ENCODE results near the gene OR6K6. TPM values are rescaled to one million over a fixed set of nuclear protein-coding genes. Genes with fewer than 3 reads are reported as not detected.

OR6K6 gene
- total RNA-seq, 2 experiments from 2014 or later = not detected

GRCh38 chr1:158752155-158752712 lies 2.3 kb upstream of the OR6K6 start:
- H3K4me1 Mint-ChIP-seq = no peaks in the 10 kb centered on the region
- ATAC-seq (ENCODE audit: low read depth) (no peak), DNase-seq (no peak)
- POLR2A ChIA-PET = no interaction called here
- H3K9me3 Mint-ChIP-seq = no peaks in the 10 kb centered on the region
- H3K27me3 Mint-ChIP-seq = no peaks in the 10 kb centered on the region
- H3K27ac Mint-ChIP-seq = no peak overlapping the region
- no peak overlapping the region for H3K4me3 Mint-ChIP-seq
- no peaks in the 10 kb centered on the region for H3K36me3 Mint-ChIP-seq

- POLR2A ChIA-PET = no interaction called here
- H3K27ac Mint-ChIP-seq = no peak within 1 kb of the TSS
- H3K4me1 Mint-ChIP-seq = no peaks in the 10 kb centered on the region
- DNase-seq (no peak), ATAC-seq (ENCODE audit: low read depth) (no peak)
- no peaks in the 10 kb centered on the region for H3K9me3 Mint-ChIP-seq
- no peaks in the 10 kb centered on the region for H3K36me3 Mint-ChIP-seq
- peaks cover 7% of the 10 kb centered on the region for H3K27me3 Mint-ChIP-seq
- no peak within 1 kb of the TSS for H3K4me3 Mint-ChIP-seq
These were observed 17.7 kb downstream of the OR6K6 start, which contains the start of gene OR6N1 for GRCh38 chr1:158771950-158772866. Gene OR6N1, minus strand, starts transcription at chr1:158772195. Its CDS starts 5,513 bp downstream, at chr1:158766682.

GRCh38 chr1:158781104-158781503 lies 26.6 kb downstream of the OR6K6 start, which contains the start of gene OR6N2:
Gene OR6N2, minus strand, starts transcription at chr1:158781204. Its CDS starts 3,569 bp downstream, at chr1:158777635.
- POLR2A ChIA-PET = no interaction called here
- Mint-ChIP-seq H3K36me3 (no peaks in the 10 kb centered on the region), H3K4me3 (no peak within 1 kb of the TSS), H3K27ac (no peak within 1 kb of the TSS), H3K9me3 (no peaks in the 10 kb centered on the region), H3K4me1 (no peaks in the 10 kb centered on the region), H3K27me3 (peaks cover 7% of the 10 kb centered on the region)
- ATAC-seq (ENCODE audit: low read depth) (no peak), DNase-seq (no peak)

- POLR2A ChIA-PET = no interaction called here
- Mint-ChIP-seq H3K4me3 (no peak overlapping the region), H3K27me3 (peaks cover 23% of the 10 kb centered on the region), H3K9me3 (no peaks in the 10 kb centered on the region), H3K36me3 (no peaks in the 10 kb centered on the region), H3K4me1 (no peaks in the 10 kb centered on the region), H3K27ac (no peak overlapping the region)
- DNase-seq (no peak), ATAC-seq (ENCODE audit: low read depth) (no peak)
These were observed 39.1 kb downstream of the OR6K6 start for GRCh38 chr1:158793604-158794003.

- no peak overlapping the region for H3K4me3 Mint-ChIP-seq
- H3K36me3 Mint-ChIP-seq = no peaks in the 10 kb centered on the region
- H3K27me3 Mint-ChIP-seq = peaks cover 23% of the 10 kb centered on the region
- DNase-seq = no peak
- POLR2A ChIA-PET = no interaction called here
- no peaks in the 10 kb centered on the region for H3K9me3 Mint-ChIP-seq
- no peak overlapping the region for H3K27ac Mint-ChIP-seq
- no peak for ATAC-seq (ENCODE audit: low read depth)
- H3K4me1 Mint-ChIP-seq = no peaks in the 10 kb centered on the region
These were observed 39.7 kb downstream of the OR6K6 start for GRCh38 chr1:158794247-158794646.

GRCh38 chr1:158798531-158798930 lies 44.0 kb downstream of the OR6K6 start:
- no peak overlapping the region for H3K4me3 Mint-ChIP-seq
- no peaks in the 10 kb centered on the region for H3K9me3 Mint-ChIP-seq

GRCh38 chr1:158799689-158800088 lies 45.2 kb downstream of the OR6K6 start:
- POLR2A ChIA-PET = no interaction called here
- no peaks in the 10 kb centered on the region for H3K36me3 Mint-ChIP-seq
- DNase-seq (no peak), ATAC-seq (ENCODE audit: low read depth) (no peak)
- H3K4me3 Mint-ChIP-seq = no peak overlapping the region
- no peaks in the 10 kb centered on the region for H3K9me3 Mint-ChIP-seq
- H3K27ac Mint-ChIP-seq = no peak overlapping the region
- no peaks in the 10 kb centered on the region for H3K4me1 Mint-ChIP-seq
- H3K27me3 Mint-ChIP-seq = peaks cover 23% of the 10 kb centered on the region

More at GRCh38 chr1:158798531-158798930, 44.0 kb downstream of the OR6K6 start:
- ATAC-seq (ENCODE audit: low read depth) = no peak
- H3K4me1 Mint-ChIP-seq = no peaks in the 10 kb centered on the region
- no peak for DNase-seq
- POLR2A ChIA-PET = no interaction called here
- H3K36me3 Mint-ChIP-seq = no peaks in the 10 kb centered on the region
- H3K27me3 Mint-ChIP-seq = peaks cover 29% of the 10 kb centered on the region
- H3K27ac Mint-ChIP-seq = no peak overlapping the region

- Mint-ChIP-seq H3K27me3 (peaks cover 23% of the 10 kb centered on the region), H3K4me3 (no peak overlapping the region), H3K27ac (no peak overlapping the region), H3K9me3 (no peaks in the 10 kb centered on the region), H3K36me3 (no peaks in the 10 kb centered on the region), H3K4me1 (no peaks in the 10 kb centered on the region)
- ATAC-seq (ENCODE audit: low read depth) = no peak
- POLR2A ChIA-PET = no interaction called here
- no peak for DNase-seq
These were observed 46.0 kb downstream of the OR6K6 start for GRCh38 chr1:158800526-158800925.

GRCh38 chr1:158801396-158801795 lies 46.9 kb downstream of the OR6K6 start:
- Mint-ChIP-seq H3K9me3 (no peaks in the 10 kb centered on the region), H3K4me3 (no peak overlapping the region), H3K36me3 (no peaks in the 10 kb centered on the region), H3K27me3 (peaks cover 25% of the 10 kb centered on the region), H3K27ac (no peak overlapping the region), H3K4me1 (no peaks in the 10 kb centered on the region)
- POLR2A ChIA-PET = no interaction called here
- no peak for DNase-seq
- no peak for ATAC-seq (ENCODE audit: low read depth)

- no peak for ATAC-seq (ENCODE audit: low read depth)
- H3K4me1 Mint-ChIP-seq = no peaks in the 10 kb centered on the region
- POLR2A ChIA-PET = no interaction called here
These were observed 49.2 kb downstream of the OR6K6 start for GRCh38 chr1:158803678-158804077.

More at GRCh38 chr1:158803678-158804077, 49.2 kb downstream of the OR6K6 start:
- Mint-ChIP-seq H3K27ac (no peak overlapping the region), H3K27me3 (peaks cover 28% of the 10 kb centered on the region), H3K9me3 (no peaks in the 10 kb centered on the region), H3K36me3 (no peaks in the 10 kb centered on the region), H3K4me3 (no peak overlapping the region)
- DNase-seq = no peak

Other genes with a start within 250 kb of the OR6K6 start
- not detected for gene OR6Y1, start 200.3 kb upstream of the OR6K6 start, total RNA-seq
- gene OR6P1, start 184.1 kb upstream of the OR6K6 start, total RNA-seq = not detected
- not detected for gene OR10X1, start 174.8 kb upstream of the OR6K6 start, total RNA-seq
- not detected for gene OR10Z1, start 149.5 kb upstream of the OR6K6 start, total RNA-seq
- gene SPTA1, start 68.0 kb upstream of the OR6K6 start, total RNA-seq = not detected
- gene OR6K2, start 54.1 kb upstream of the OR6K6 start, total RNA-seq = not detected
- gene OR6K3, start 34.0 kb upstream of the OR6K6 start, total RNA-seq = not detected
- not detected for gene OR6N1, start 17.5 kb downstream of the OR6K6 start, total RNA-seq
- gene OR6N2, start 26.5 kb downstream of the OR6K6 start, total RNA-seq = not detected
- gene MNDA, start 76.6 kb downstream of the OR6K6 start, total RNA-seq = under 1 TPM; 0.31 to 0.47 TPM
- gene PYHIN1, start 176.8 kb downstream of the OR6K6 start, total RNA-seq = 10 to 100 TPM; 44.6 to 45.2 TPM